8988T (cell line): Measurements from ENCODE around the gene ABCB11.
"Not testable (repeated sequence)": the region's sequence is repeated elsewhere in the genome, so short reads cannot be mapped to it uniquely, and the experiment has no call there.

ENCODE experiments used
- DNase-seq: peaks from one replicate; pipeline ENCODE4 v3.0.0; 2011

ABCB11 gene

DNA sequence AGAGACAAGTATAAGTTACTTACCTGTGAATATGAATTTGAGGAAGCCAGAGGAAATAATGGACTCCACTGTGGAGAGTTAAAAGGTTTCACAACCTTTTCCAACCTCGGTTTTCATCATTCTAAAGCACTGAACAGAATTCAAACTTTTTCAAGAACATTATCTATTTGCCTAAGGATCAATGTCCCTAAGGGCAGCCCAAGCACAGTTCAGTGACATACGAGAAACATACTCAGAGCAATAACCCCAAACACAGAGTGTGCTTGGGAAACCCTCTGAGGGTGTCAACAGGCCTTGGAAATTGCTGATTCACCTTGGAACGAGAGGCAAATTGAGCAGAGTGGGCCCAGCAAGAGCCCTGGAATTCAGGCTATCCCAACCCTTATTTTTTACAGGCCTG lies at the start of gene ABCB11:
Gene ABCB11, minus strand, starts transcription at position 123 of the 400 bp plus-strand sequence. CDS start 13,199 bp downstream, outside the sequence.
- DNase-seq: no peak

- no peak for DNase-seq
Observed at GRCh38 chr2:169080250-169081069, 49.3 kb upstream of the ABCB11 start.

- no peak for DNase-seq
Observed at GRCh38 chr2:169077674-169078240, 46.6 kb upstream of the ABCB11 start.

DNA sequence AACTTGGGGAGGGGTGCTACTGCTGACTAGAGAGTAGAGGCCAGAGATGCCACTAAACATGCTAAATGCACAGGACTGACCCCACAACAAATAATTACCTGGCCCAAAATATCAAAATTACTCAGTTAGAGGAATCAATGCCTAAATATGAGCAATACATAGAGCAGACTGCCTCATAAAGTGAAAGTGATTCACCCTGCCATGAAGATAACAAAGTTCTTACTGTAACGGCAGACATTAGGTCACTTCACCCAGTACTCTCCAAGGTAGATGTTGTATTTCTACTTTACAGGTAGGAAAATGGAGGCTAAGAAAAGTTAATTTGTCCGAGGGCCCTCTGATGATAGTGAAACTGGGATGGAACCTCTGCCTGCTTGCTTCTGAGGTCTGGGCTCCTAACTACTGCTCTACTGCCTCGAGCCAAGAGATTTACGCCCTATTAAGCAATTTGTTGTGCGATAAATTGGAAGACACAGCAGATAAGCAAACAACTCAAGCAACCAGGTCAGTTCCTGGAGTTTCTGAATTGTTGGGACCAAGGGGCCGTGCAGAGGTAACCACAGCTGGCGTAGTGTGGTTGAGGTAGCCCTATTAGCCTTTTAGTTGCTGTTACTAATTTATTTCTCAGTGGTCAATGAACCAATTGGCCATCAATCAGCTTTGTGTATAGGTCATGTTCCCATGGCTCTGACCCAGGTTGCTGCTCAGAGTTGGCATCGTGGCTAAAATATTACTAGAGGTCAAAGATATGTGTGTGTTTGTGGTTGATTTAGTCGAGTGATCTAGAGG lies 43.0 kb upstream of the ABCB11 start:
- DNase-seq: no peak

DNA sequence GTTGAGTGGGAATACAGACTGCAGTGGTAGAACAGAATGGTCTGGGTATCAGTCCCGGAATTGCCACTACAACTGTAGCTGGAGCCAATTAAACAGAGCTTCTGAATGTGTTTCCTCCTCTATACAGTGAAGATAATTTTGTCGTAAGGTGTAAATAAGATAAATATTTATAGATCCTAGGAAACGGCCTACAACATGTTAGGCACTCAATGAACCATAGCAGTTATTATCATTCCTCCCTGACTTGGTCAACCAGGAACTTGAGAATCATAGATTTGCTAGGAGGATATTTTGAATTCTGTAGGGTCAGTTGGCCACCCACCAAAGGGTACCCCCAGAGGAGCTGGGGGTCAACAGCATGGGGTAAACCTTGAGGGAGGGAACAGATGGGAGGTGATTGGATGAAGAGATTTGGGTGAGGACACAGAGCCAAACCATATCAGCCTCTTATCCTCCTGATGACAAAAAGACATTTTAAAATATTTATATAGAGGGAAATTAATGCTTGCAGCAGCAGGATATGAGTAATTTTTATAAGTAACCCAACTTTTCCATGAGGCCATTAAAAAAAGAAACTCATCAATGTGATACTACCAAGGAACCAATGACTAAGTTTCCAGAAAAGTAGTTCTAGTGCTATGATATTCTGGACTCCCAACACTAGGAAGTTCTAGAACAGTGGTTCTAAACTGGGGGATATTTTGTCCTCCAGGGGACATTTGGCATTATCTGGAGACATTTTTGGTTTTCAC lies 42.3 kb upstream of the ABCB11 start:
- DNase-seq: no peak

- no peak for DNase-seq
Observed at GRCh38 chr2:169072163-169072925, 41.2 kb upstream of the ABCB11 start.

GRCh38 chr2:169071455-169071854 lies 40.3 kb upstream of the ABCB11 start:
- no peak for DNase-seq

DNA sequence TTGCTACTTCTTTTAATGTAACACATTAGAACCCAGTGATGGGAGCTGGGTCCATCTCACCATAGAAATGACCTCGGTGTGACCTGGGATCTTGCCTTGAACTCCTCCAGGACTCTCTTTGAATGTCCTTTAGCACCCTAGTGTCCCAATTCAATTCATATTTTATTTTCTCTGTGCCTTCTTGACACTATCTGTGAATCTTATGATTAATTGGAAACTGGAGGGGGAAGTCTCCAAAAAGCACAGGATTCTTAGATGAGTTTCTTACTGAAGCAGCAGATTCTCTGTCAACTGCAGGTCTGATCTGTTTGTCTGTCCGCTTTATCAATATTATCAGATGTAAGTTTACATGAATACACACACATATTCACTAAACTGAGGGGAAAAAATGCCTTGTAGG lies 38.7 kb upstream of the ABCB11 start:
- no peak for DNase-seq

- DNase-seq: peak; percentile 16
Observed at GRCh38 chr2:169069341-169069740, 38.2 kb upstream of the ABCB11 start, which contains the start of gene DHRS9. TSS of gene DHRS9 (plus strand) at chr2:169069563. CDS start at chr2:169081582, 12,019 bp downstream.

- DNase-seq: no peak
Observed at GRCh38 chr2:169066897-169067296, 35.8 kb upstream of the ABCB11 start.

GRCh38 chr2:169065864-169066517 lies 34.9 kb upstream of the ABCB11 start:
- no peak for DNase-seq

DNA sequence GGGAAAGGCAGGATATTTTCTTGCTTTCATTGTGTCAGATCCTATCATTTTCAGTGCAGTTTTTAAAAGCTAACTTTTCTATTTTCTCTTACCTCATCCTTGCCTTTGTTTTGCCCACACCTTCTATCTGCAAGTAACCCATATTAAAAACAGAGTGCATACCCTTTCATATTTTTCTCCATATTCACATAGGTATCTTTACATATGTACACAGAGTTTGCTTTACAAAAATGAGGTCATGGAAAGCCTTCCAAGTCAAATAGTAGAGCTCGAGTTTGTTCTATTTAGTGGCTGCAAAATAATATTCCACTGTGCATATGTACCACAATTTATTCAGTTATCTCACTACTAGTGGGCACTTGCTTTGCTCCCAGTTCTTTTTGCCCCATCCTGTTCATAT lies 34.3 kb upstream of the ABCB11 start:
- no peak for DNase-seq

DNA sequence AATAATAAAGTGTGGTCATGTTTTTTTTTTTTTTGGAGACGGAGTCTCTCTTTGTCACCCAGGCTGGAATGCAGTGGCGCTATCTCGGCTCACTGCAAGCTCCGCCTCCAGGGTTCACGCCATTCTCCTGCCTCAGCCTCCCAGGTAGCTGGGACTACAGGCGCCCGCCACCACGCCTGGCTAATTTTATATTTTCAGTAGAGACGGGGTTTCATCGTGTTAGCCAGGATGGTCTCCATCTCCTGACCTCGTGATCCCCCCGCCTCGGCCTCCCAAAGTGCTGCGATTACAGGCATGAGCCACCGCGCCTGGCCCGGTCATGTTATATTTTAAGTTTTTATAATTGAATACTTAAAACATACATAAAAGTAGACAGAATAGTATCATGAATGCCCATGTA lies 33.1 kb upstream of the ABCB11 start:
- DNase-seq: not testable (repeated sequence)

DNA sequence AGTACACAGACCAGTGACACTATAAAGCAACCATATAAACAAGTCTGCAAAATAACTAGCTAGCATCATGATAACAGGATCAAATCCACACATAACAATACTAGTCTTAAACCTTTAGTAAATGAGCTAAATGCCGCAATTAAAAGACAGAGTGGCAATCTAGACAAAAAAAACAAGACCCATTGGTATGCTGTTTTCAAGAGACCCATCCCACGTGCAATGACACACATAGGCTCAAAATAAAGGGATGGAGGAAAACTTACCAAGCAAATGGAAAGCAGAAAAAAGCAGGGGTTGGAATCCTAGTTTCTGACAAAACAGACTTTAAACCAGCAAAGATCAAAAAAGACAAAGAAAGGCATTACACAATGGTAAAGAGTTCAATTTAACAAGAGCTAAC lies 23.5 kb upstream of the ABCB11 start:
- DNase-seq: not testable (repeated sequence)

- DNase-seq: no peak
Observed at GRCh38 chr2:169050476-169051240, 19.5 kb upstream of the ABCB11 start.

DNA sequence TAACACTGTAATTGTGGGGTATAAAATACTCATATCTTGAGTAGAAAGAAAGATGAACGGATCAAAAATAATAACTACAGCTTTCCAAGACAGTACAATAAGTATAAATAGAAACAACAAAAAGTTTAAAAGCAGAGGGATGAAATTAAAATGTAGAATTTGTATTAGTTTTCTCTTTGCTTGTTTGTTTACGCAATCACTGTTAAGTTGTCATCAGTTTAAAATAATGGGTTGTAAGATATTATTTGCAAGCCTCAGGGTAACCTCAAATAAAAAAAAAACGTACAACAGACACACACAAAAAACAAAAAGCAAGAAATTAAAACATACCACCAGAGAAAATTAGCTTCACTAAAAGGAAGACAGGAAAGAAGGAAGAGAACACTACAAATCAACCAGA lies 18.0 kb upstream of the ABCB11 start:
- no peak for DNase-seq

DNA sequence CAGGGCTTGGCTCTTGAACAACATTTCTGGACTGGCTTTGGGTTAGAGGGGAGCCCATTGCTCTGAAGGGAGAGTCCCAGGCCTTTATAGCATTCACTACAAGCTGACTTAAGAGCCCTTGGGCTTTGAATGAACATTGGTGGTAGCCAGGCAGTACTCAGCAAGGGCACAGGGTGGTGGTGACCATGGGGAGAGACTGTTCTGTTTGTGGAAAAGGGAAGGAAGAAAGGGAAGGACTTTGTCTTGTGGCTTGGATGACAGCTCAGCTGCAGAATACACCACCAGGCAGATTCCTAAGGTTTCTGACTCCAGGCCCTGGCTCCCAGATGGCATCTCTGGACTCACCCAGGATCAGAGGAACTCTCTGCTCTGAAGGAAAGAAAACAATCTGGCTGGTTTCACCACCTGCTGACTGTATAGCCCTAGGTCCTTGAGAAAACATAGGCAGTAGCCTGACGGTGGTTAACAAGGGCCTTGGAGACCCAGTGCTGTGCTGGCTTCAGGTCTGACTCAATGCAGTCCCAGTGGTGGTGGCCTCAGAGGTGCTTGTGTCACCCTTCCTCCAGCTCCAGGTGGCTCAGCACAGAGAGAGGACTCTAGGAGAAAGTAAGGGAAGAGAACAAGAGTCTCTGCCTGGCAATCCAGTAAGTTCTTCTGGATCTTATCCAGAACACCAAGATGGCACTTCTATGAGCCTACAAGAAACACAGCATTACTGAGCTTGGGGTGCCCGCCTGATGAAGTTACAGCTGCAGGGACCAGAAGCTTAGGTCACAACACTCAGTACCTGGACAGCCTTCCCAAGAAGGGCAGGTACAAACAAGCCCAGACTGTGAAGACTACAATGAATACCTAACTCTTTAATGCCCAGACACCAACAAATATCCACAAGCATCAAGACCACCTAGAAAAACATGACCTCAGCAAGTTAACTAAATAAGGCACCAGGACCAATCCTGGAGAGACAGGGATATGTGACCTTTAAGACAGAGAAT lies 16.4 kb upstream of the ABCB11 start:
- DNase-seq: no peak

- no peak for DNase-seq
Observed at GRCh38 chr2:169046440-169047151, 15.5 kb upstream of the ABCB11 start.

GRCh38 chr2:169042856-169043255 lies 11.7 kb upstream of the ABCB11 start:
- no peak for DNase-seq
